Muscle layer of duodenum (tissue), 2 donors: ENCODE data around the gene CLEC4M.
"Not testable (repeated sequence)": the region's sequence is repeated elsewhere in the genome, so short reads cannot be mapped to it uniquely, and the experiment has no call there.

Experiments
- H3K27ac ChIP-seq: one replicate; pipeline ENCODE4 v1.7.0; 2013; ENCODE audit warnings: mild to moderate bottlenecking, low read length
- H3K27me3 ChIP-seq: one replicate; pipeline ENCODE4 v1.7.0; 2013; ENCODE audit warnings: low read depth, mild to moderate bottlenecking, control low read depth, low read length
- H3K36me3 ChIP-seq, 2 donors: one replicate each; pipeline ENCODE4 v1.7.0; 2013; ENCODE audit warnings: low read length in 2 of 2, control low read depth in 1 of 2, mild to moderate bottlenecking in 1 of 2; ENCODE audit not compliant: insufficient read depth in 2 of 2, control insufficient read depth in 1 of 2
- H3K4me1 ChIP-seq, 2 donors: one replicate each; pipeline ENCODE4 v1.7.0; 2013; ENCODE audit warnings: low read length in 2 of 2, mild to moderate bottlenecking in 2 of 2, control low read depth in 1 of 2, moderate library complexity in 1 of 2; ENCODE audit not compliant: insufficient read depth in 2 of 2, control insufficient read depth in 1 of 2
- H3K4me3 ChIP-seq, 2 donors: one replicate each; pipeline ENCODE4 v1.7.0; 2013; ENCODE audit warnings: low read length in 2 of 2, low read depth in 1 of 2, mild to moderate bottlenecking in 1 of 2
- H3K9me3 ChIP-seq, 2 donors: one replicate each; pipeline ENCODE4 v1.7.0; 2013; ENCODE audit warnings: low read length in 2 of 2, control low read depth in 1 of 2, mild to moderate bottlenecking in 1 of 2; ENCODE audit not compliant: control insufficient read depth in 1 of 2
- donor health status: healthy.

The CLEC4M gene

GRCh38 chr19:7759156-7759555 lies 3.9 kb upstream of the CLEC4M start:
- H3K36me3 ChIP-seq, result no peaks in the 10 kb centered on the region
- H3K4me1 ChIP-seq, result no peaks in the 10 kb centered on the region
- no peaks in the 10 kb centered on the region for H3K27me3 ChIP-seq
- peaks cover 0 to 41% of the 10 kb centered on the region in 2 donors for H3K9me3 ChIP-seq
- no peak overlapping the region for H3K4me3 ChIP-seq
- H3K27ac ChIP-seq, result no peak overlapping the region

- no peaks in the 10 kb centered on the region for H3K4me1 ChIP-seq
- no peak overlapping the region for H3K27ac ChIP-seq
- no peak overlapping the region for H3K4me3 ChIP-seq
- H3K27me3 ChIP-seq, result no peaks in the 10 kb centered on the region
- H3K9me3 ChIP-seq, result peaks cover 0 to 10% of the 10 kb centered on the region in 2 donors
- no peaks in the 10 kb centered on the region for H3K36me3 ChIP-seq
These were observed 653 bp downstream of the CLEC4M start for GRCh38 chr19:7763696-7764095.

GRCh38 chr19:7764157-7764556 lies 1.1 kb downstream of the CLEC4M start:
- H3K9me3 ChIP-seq, H3K4me3 ChIP-seq: not testable (repeated sequence)

DNA sequence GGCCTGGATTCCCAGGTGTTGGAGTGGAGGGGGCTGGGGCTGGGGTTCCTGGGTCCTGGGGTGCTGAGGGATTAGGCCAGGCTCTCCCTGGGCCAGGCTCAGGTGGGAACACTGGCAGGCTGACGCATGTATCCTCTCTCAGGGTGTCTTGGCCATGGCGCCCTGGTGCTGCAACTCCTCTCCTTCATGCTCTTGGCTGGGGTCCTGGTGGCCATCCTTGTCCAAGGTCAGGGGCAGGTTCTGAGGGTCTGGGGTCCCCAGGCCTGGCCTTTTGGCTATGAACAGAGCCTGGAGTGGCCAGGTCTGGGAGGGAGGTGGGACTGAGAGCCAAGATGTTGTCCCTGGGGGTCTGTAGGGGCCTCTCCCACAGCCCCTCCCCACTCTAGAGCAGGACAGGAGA lies 2.0 kb downstream of the CLEC4M start:
- H3K27ac ChIP-seq, H3K4me3 ChIP-seq, H3K4me1 ChIP-seq, H3K27me3 ChIP-seq, H3K36me3 ChIP-seq, H3K9me3 ChIP-seq: not testable (repeated sequence)

More at GRCh38 chr19:7764157-7764556, 1.1 kb downstream of the CLEC4M start:
- H3K27ac ChIP-seq, H3K4me1 ChIP-seq, H3K27me3 ChIP-seq, H3K36me3 ChIP-seq: not testable (repeated sequence)

- Histone ChIP-seq H3K4me3 (no peak overlapping the region), H3K9me3 (no peaks in the 10 kb centered on the region), H3K27ac (no peak overlapping the region), H3K4me1 (no peaks in the 10 kb centered on the region), H3K27me3 (no peaks in the 10 kb centered on the region), H3K36me3 (no peaks in the 10 kb centered on the region)
These were observed 3.5 kb downstream of the CLEC4M start for GRCh38 chr19:7766535-7766934.

DNA sequence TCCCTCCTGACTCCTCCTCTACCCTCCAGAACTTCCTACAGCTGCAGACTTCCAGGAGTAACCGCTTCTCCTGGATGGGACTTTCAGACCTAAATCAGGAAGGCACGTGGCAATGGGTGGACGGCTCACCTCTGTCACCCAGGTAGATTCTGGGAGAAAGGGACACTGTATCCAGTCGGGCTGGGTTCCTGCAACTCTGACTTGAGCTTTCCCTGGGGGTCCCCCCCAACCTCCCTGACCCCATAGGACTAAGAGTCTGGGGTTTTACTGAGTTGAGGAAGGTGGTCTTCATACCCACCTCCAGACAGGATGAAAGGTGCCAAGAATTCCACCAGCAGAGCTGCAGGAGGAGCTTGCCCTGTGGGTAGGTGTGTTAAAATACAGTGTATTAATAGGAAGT lies 4.4 kb downstream of the CLEC4M start:
- Histone ChIP-seq H3K27me3 (no peaks in the 10 kb centered on the region), H3K36me3 (no peaks in the 10 kb centered on the region), H3K27ac (no peak overlapping the region), H3K9me3 (no peaks in the 10 kb centered on the region), H3K4me1 (no peaks in the 10 kb centered on the region), H3K4me3 (no peak overlapping the region)

- H3K4me1 ChIP-seq, result no peaks in the 10 kb centered on the region
- H3K27ac ChIP-seq, result no peak overlapping the region
- no peaks in the 10 kb centered on the region for H3K27me3 ChIP-seq
These were observed 6.1 kb downstream of the CLEC4M start for GRCh38 chr19:7769171-7769570.

GRCh38 chr19:7771072-7771471 lies 8.0 kb downstream of the CLEC4M start:
- H3K27me3 ChIP-seq, result no peaks in the 10 kb centered on the region
- no peak overlapping the region for H3K27ac ChIP-seq
- H3K36me3 ChIP-seq, result no peaks in the 10 kb centered on the region

More at GRCh38 chr19:7769171-7769570, 6.1 kb downstream of the CLEC4M start:
- no peaks in the 10 kb centered on the region for H3K9me3 ChIP-seq
- H3K36me3 ChIP-seq, result no peaks in the 10 kb centered on the region
- H3K4me3 ChIP-seq, result no peak overlapping the region

DNA sequence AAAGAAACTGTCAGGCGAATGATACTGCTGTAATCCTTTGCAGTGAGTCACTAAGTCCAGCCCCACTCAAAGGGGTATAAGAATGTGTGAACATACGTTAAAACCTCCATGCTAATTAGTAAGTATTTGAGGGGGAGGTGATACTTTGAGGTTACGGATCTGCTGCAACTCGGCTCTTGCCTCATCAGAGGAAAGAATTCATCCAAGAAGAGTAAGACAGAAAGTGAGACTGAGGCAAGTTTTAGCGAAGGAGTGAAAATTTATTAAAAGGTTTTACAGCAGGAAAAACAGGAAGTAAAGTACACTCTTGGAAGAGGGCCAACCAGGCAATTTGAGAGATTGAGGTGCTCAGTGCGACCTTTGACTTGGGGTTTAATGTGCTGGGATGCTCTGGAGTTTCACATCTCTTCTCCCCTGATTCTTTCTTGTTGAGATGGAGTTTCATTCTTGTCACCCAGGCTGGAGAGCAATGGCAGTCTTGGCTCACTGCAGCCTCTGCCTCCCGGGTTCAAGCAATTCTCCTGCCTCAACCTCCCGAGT lies 9.8 kb downstream of the CLEC4M start:
- H3K9me3 ChIP-seq, result no peaks in the 10 kb centered on the region
- no peaks in the 10 kb centered on the region for H3K4me1 ChIP-seq
- no peak overlapping the region for H3K4me3 ChIP-seq
- H3K27ac ChIP-seq, result no peak overlapping the region
- H3K36me3 ChIP-seq, result no peaks in the 10 kb centered on the region
- no peaks in the 10 kb centered on the region for H3K27me3 ChIP-seq

More at GRCh38 chr19:7771072-7771471, 8.0 kb downstream of the CLEC4M start:
- no peaks in the 10 kb centered on the region for H3K9me3 ChIP-seq
- H3K4me1 ChIP-seq, result no peaks in the 10 kb centered on the region
- H3K4me3 ChIP-seq, result no peak overlapping the region

DNA sequence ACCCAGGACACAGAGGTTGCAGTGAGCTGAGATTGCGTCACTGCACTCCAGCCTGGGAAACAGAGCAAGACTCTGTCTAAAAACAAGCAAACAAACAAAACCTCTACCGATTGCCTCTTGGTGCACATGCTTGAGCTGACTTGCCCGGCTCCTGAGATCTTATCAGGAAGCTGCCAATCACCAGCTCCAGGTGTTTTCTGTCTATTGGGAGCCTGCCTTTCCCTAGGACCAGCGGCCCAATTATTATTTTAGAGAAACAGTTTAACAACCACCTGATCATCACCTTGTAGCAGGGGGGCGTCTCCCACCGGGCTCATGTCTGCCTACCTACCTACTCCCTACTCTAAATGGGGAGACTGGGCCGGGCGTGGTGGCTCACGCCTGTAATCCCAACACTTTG lies 10.8 kb downstream of the CLEC4M start:
- no peaks in the 10 kb centered on the region for H3K9me3 ChIP-seq

DNA sequence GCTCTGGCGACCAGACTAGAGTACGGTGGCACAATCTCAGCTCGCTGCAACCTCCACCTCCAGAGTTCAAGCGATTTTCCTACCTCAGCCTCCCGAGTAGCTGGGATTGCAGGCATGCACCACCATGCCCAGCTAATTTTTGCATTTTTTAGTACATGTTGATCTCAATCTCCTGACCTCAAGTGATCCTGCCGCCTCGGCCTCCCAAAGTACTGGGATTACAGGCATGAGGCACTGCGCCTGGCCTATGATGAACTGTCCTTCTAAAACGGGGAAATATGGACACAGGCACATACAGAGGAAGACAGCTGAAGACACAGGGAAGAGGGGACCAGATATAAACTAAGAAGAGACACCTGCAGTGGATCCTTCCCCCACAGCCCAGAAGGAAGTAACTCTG lies 12.7 kb downstream of the CLEC4M start:
- no peak overlapping the region for H3K27ac ChIP-seq
- H3K9me3 ChIP-seq, result no peaks in the 10 kb centered on the region
- no peaks in the 10 kb centered on the region for H3K27me3 ChIP-seq
- no peaks in the 10 kb centered on the region for H3K4me1 ChIP-seq
- H3K4me3 ChIP-seq, result no peak overlapping the region
- H3K36me3 ChIP-seq, result no peaks in the 10 kb centered on the region

More for the DNA sequence above, 10.8 kb downstream of the CLEC4M start:
- Histone ChIP-seq H3K27ac (no peak overlapping the region), H3K4me1 (no peaks in the 10 kb centered on the region), H3K4me3 (no peak overlapping the region), H3K27me3 (no peaks in the 10 kb centered on the region), H3K36me3 (no peaks in the 10 kb centered on the region)

DNA sequence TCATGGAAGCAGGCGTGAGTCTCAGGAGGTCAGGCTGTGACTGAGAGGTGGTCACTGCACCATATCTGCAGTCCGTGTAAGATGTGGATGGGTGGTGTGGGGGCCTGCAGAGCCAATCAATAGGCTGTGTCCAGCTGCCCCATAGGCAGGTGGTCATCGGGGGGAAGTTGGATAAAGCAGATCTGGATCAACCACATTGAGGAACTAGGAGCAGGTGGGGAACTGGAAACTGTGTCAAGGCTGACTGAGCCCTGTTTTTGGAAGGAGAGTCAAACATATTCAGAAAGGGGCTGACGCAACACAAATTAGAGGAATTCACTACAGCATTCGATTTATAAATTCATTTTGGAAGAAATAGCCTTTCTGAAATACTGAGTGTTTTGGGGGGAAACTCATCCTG lies 15.0 kb downstream of the CLEC4M start:
- no peak overlapping the region for H3K4me3 ChIP-seq
- H3K36me3 ChIP-seq, result no peaks in the 10 kb centered on the region
- no peaks in the 10 kb centered on the region for H3K27me3 ChIP-seq
- H3K9me3 ChIP-seq, result no peaks in the 10 kb centered on the region
- H3K4me1 ChIP-seq, result no peaks in the 10 kb centered on the region
- no peak overlapping the region for H3K27ac ChIP-seq
